A549 (cell line): ENCODE results near the gene INPP5A. TPM values are rescaled to one million over a fixed set of nuclear protein-coding genes. Genes with fewer than 3 reads are reported as not detected.
A peak's percentile ranks its signal among the peaks of the same experiment; 100 is the strongest.

Experiments
- ATAC-seq, 2 experiments: fragments of 200-7000 bp in 1 of 2; fragments of >200 bp in 1 of 2; cut with Nextera tagmentation in 1 of 2; cut with Tn5 transposase in 1 of 2; 3 replicates each; pipeline versions ENCODE4 v1.8.0 to v1.9.1; 2018 to 2020; ENCODE audit warnings: mild to moderate bottlenecking in 1 of 2, moderate library complexity in 1 of 2
- CTCF ChIA-PET: fragments of 300-600 bp; sonication (Branson Sonifier 250); formaldehyde crosslinking; extraction: SDS; loops from one replicate; lab custom pipeline; 2021; ENCODE audit warnings: antibody characterized with exemption, inconsistent platforms; lab: Yijun Ruan, JAX
- POLR2A ChIA-PET: fragments of 350-600 bp; formaldehyde crosslinking; extraction: SDS; loops from one replicate; lab custom pipeline; 2021; ENCODE audit warnings: antibody characterized with exemption, inconsistent platforms; lab: Yijun Ruan, JAX
- DNase-seq, 2 experiments: peaks; one replicate each; pipeline versions ENCODE4 v3.0.0 to v3.0.0-alpha.2; 2011 to 2016; ENCODE audit warnings: low read depth in 1 of 2, low spot score in 1 of 2
- FAIRE-seq: peaks from 2 replicates; lab custom pipeline; 2011; peaks lifted over from hg19 to GRCh38; lab: Jason Lieb, UNC
- H3K27ac ChIP-seq, 2 experiments: fragments of >200 bp; sonication (Bioruptor Twin); formaldehyde crosslinking; 3 replicates each; pipeline ENCODE4 v1.5.1; 2016 to 2017
- H3K4me1 ChIP-seq: fragments of >200 bp; sonication (Bioruptor Twin); formaldehyde crosslinking; 3 replicates; pipeline ENCODE4 v1.6.1; 2016
- H3K4me2 ChIP-seq: fragments of >200 bp; sonication (Bioruptor Twin); formaldehyde crosslinking; 3 replicates; pipeline ENCODE4 v1.6.1; 2016
- H3K4me3 ChIP-seq: fragments of >200 bp; sonication (Bioruptor Twin); formaldehyde crosslinking; 3 replicates; pipeline ENCODE4 v1.5.1; 2016
- H3K9me3 ChIP-seq: fragments of >200 bp; sonication (Bioruptor Twin); formaldehyde crosslinking; 3 replicates; pipeline ENCODE4 v1.6.1; 2016
- CBX2 ChIP-seq: fragments of 200-600 bp; sonication (generic); IDR thresholded peaks from 2 replicates; pipeline ENCODE4 v1.6.1; 2016; ENCODE audit warnings: low read depth, mild to moderate bottlenecking, borderline replicate concordance
- CHD2 ChIP-seq: fragments of 150-350 bp; IDR thresholded peaks from 2 replicates; pipeline ENCODE4 v1.6.1; 2014; ENCODE audit warnings: low read length; ENCODE audit not compliant: partially characterized antibody
- CHD4 ChIP-seq: fragments of 200-600 bp; sonication (generic); IDR thresholded peaks from 2 replicates; pipeline ENCODE4 v1.6.1; 2016; ENCODE audit warnings: antibody characterized with exemption, mild to moderate bottlenecking, borderline replicate concordance
- CTCF ChIP-seq: fragments of >200 bp; sonication (Bioruptor Twin); formaldehyde crosslinking; IDR thresholded peaks from 3 replicates; pipeline ENCODE4 v1.5.1; 2016
- E2F6 ChIP-seq: IDR thresholded peaks from 2 replicates; pipeline ENCODE4 v1.6.1; 2012; ENCODE audit warnings: low read depth, borderline replicate concordance
- EHF ChIP-seq: fragments of 250-450 bp; sonication (Bioruptor Pico); IDR thresholded peaks from 2 replicates; pipeline ENCODE4 v1.5.0; 2020; ENCODE audit warnings: mild to moderate bottlenecking
- FOSL2 ChIP-seq, 2 experiments: fragments of 450-650 bp in 1 of 2; fragments of >200 bp in 1 of 2; sonication (Bioruptor Twin) in 1 of 2; formaldehyde crosslinking; IDR thresholded peaks; 2 replicates each; pipeline versions ENCODE4 v1.5.0 to v1.6.1; 2016 to 2020; ENCODE audit warnings: mild to moderate bottlenecking in 1 of 2, moderate library complexity in 1 of 2
- FOXS1 ChIP-seq: fragments of 250-450 bp; sonication (Bioruptor Pico); IDR thresholded peaks from 2 replicates; pipeline ENCODE4 v1.5.0; 2020; ENCODE audit warnings: mild to moderate bottlenecking, moderate library complexity
- GATA3 ChIP-seq: IDR thresholded peaks from 2 replicates; pipeline ENCODE4 v1.6.1; 2012; ENCODE audit warnings: borderline replicate concordance
- HDAC2 ChIP-seq: fragments of 200-600 bp; sonication (generic); IDR thresholded peaks from 2 replicates; pipeline ENCODE4 v1.6.1; 2016
- HEYL ChIP-seq: fragments of 250-450 bp; sonication (Bioruptor Pico); IDR thresholded peaks from 2 replicates; pipeline ENCODE4 v1.8.0; 2021; ENCODE audit warnings: mild to moderate bottlenecking, moderate library complexity
- HOXB13 ChIP-seq: fragments of 250-450 bp; sonication (Bioruptor Pico); IDR thresholded peaks from 2 replicates; pipeline ENCODE4 v1.5.0; 2020; ENCODE audit warnings: low read depth, mild to moderate bottlenecking, moderate library complexity
- HOXB5 ChIP-seq: fragments of 250-450 bp; sonication (Bioruptor Pico); IDR thresholded peaks from 2 replicates; pipeline ENCODE4 v1.5.0; 2020; ENCODE audit warnings: mild to moderate bottlenecking, moderate library complexity
- JUNB ChIP-seq: fragments of >200 bp; sonication (Bioruptor Twin); formaldehyde crosslinking; IDR thresholded peaks from 2 replicates; pipeline ENCODE4 v1.6.1; 2016
- KDM1A ChIP-seq: fragments of 200-600 bp; sonication (generic); IDR thresholded peaks from 2 replicates; pipeline ENCODE4 v1.6.1; 2016; ENCODE audit warnings: low read depth, mild to moderate bottlenecking
- NFE2L2 ChIP-seq: fragments of 150-350 bp; conservative IDR thresholded peaks from 2 replicates; pipeline ENCODE4 v1.6.1; 2014; ENCODE audit warnings: low read length
- NPAS2 ChIP-seq: fragments of 250-450 bp; sonication (Bioruptor Pico); IDR thresholded peaks from 2 replicates; pipeline ENCODE4 v1.8.0; 2022; ENCODE audit warnings: mild to moderate bottlenecking, moderate library complexity, borderline replicate concordance
- PBX3 ChIP-seq: IDR thresholded peaks from 2 replicates; pipeline ENCODE4 v1.6.1; 2012
- POLR2A ChIP-seq: IDR thresholded peaks from 2 replicates; pipeline ENCODE4 v1.6.1; 2012; ENCODE audit warnings: mild to moderate bottlenecking, low read length
- POLR2AphosphoS2 ChIP-seq: conservative IDR thresholded peaks from 2 replicates; pipeline ENCODE4 v1.6.1; 2012; ENCODE audit warnings: low read length, improper control_type of control experiment, inconsistent platforms
- RAD21 ChIP-seq, 2 experiments: fragments of >200 bp in 1 of 2; sonication (Bioruptor Twin) in 1 of 2; formaldehyde crosslinking in 1 of 2; IDR thresholded peaks in 1 of 2; conservative IDR thresholded peaks in 1 of 2; 2 replicates in 1 of 2; 3 replicates in 1 of 2; pipeline ENCODE4 v1.6.1; 2012 to 2018; ENCODE audit warnings: inconsistent platforms in 1 of 2
- RARB ChIP-seq: fragments of 250-450 bp; sonication (Bioruptor Pico); IDR thresholded peaks from 2 replicates; pipeline ENCODE4 v1.8.0; 2021; ENCODE audit warnings: mild to moderate bottlenecking, moderate library complexity
- SMC3 ChIP-seq: fragments of >200 bp; sonication (Bioruptor Twin); formaldehyde crosslinking; IDR thresholded peaks from 3 replicates; pipeline ENCODE4 v1.6.1; 2018; ENCODE audit warnings: inconsistent platforms
- SREBF2 ChIP-seq: fragments of 450-650 bp; IDR thresholded peaks from 2 replicates; pipeline ENCODE4 v1.6.1; 2014; ENCODE audit warnings: mild to moderate bottlenecking, moderate library complexity
- TP53 ChIP-seq: fragments of 250-450 bp; sonication (Bioruptor Pico); IDR thresholded peaks from 2 replicates; pipeline ENCODE4 v1.5.0; 2021; ENCODE audit warnings: mild to moderate bottlenecking, moderate library complexity
- ZC3H11A ChIP-seq: fragments of 450-650 bp; IDR thresholded peaks from 2 replicates; pipeline ENCODE4 v1.6.1; 2014; ENCODE audit warnings: antibody characterized with exemption, mild to moderate bottlenecking
- ZFP36 ChIP-seq: fragments of 450-650 bp; IDR thresholded peaks from 2 replicates; pipeline ENCODE4 v1.6.1; 2014; ENCODE audit warnings: borderline replicate concordance; ENCODE audit not compliant: partially characterized antibody
- ZNF302 ChIP-seq: fragments of 250-450 bp; sonication (Bioruptor Pico); IDR thresholded peaks from 2 replicates; pipeline ENCODE4 v1.9.0; 2021; ENCODE audit warnings: inconsistent platforms, mild to moderate bottlenecking, moderate library complexity
- ZSCAN20 ChIP-seq: fragments of 250-450 bp; sonication (Bioruptor Pico); IDR thresholded peaks from 2 replicates; pipeline ENCODE4 v1.8.0; 2022; ENCODE audit warnings: mild to moderate bottlenecking, moderate library complexity
- WGBS: methylation state at CpG from one replicate; pipeline ENCODE4 v1.1.6; 2017; ENCODE audit errors: missing lambda C conversion rate; 5-methylcytosine and 5-hydroxymethylcytosine counted together
- polyA plus RNA-seq, 4 experiments: library from polyadenylated mRNA; depleted of rRNA in 3 of 4; stranded (reverse); fragments of >200 nt; fragmentation: RNase III in 1 of 4; extraction: RNeasy Plus Mini Kit Qiagen cat#74134 plus additional on column Dnase treatment in 1 of 4; gene quantifications; 2 replicates in 3 of 4; 3 replicates in 1 of 4; pipeline ENCODE4 v1.2.3, GENCODE V29; 2011 to 2017

Gene INPP5A
- polyA plus RNA-seq, 2 of the 4 experiments (the other 2 are of a cell fraction), result 13.7 to 15.1 TPM

DNA sequence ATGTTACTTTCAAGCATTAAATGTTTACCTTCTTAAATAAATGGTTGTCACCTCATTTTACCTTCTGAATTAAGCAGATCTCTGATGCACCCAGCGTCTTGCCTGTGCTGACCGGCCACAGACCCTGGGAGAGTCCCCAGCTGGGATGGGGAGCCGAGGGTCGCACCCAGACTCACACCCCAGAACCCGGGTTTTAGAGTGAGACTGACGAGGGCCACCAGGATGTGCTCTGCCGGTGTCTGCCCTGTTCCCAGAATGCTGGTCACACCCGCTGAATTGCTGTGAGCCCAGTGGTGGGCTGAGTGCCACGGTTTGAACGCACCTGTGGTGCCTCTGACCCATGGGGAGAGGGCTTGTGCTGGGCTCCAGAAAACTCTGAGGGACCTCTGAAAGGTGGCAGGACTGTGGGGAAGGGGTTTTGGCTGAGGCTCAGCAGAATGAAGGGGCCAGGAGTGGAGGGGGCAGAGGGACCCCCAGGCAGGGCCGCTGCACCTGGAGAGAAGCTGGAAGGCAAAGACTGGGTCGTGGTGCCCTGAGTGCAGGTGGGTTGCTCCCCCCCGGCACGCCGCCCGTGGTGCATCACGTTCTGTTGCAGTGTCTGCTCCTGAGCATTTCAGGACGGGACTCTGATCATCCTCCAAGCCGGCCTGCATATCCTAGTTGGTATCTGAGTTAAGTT is 39.2 kb downstream of the INPP5A start (continued):
- TF ChIP-seq E2F6, result no peak
- no peak for TF ChIP-seq CHD2
- no peak for TF ChIP-seq PBX3
- TF ChIP-seq HDAC2, result no peak
- no peak for TF ChIP-seq POLR2AphosphoS2
- no peak for TF ChIP-seq GATA3
- TF ChIP-seq HOXB13 (CRISPR knock-in tag), result no peak
- no peak for TF ChIP-seq POLR2A
- TF ChIP-seq ZFP36, result no peak

- peak in 1 of 2 experiments; percentile 55 for DNase-seq
These were observed 39.9 kb downstream of the INPP5A start for GRCh38 chr10:132577350-132578003.

More at GRCh38 chr10:132577350-132578003, 39.9 kb downstream of the INPP5A start:
- Histone ChIP-seq H3K27ac (no peak overlapping the region), H3K4me1 (peaks cover 33% of the 10 kb centered on the region), H3K4me3 (no peak overlapping the region), H3K4me2 (no peak overlapping the region), H3K9me3 (no peaks in the 10 kb centered on the region)
- ChIA-PET POLR2A (no interaction called here), CTCF (interaction anchor here (0.5 to 8.4 kb wide), 15 partner anchors 10 to 125 kb away, joined by 3 to 133 read pairs (median 4); no protein-coding TSS in a partner anchor)
- WGBS, result 66% methylated on average over 16 of the region's 16 CpGs
- peak; percentile 68 to 81; a peak in 5 of 6 replicates for ATAC-seq
- TF ChIP-seq KDM1A (no peak), RAD21 (conservative IDR thresholded peaks at IDR 0.05 in 1 of 2, IDR thresholded peaks at IDR 0.05 in 1 of 2) (peak; percentile 73 to 78), CBX2 (no peak), CTCF (peak; percentile 48), NFE2L2 (no peak), RARB (CRISPR knock-in tag) (no peak), SREBF2 (no peak), CHD4 (no peak), JUNB (no peak), ZC3H11A (no peak), NPAS2 (CRISPR knock-in tag) (no peak), CHD2 (no peak), TP53 (no peak), SMC3 (peak; percentile 69), ZNF302 (CRISPR knock-in tag) (no peak), FOSL2 (IDR thresholded peaks at IDR 0.05) (no peak), FOSL2 (CRISPR knock-in tag; IDR thresholded peaks at IDR 0.05) (no peak), PBX3 (no peak), HOXB5 (CRISPR knock-in tag) (no peak), FOXS1 (CRISPR knock-in tag) (no peak), ZSCAN20 (CRISPR knock-in tag) (no peak), EHF (CRISPR knock-in tag) (no peak), HEYL (CRISPR knock-in tag) (no peak)
- no peak for FAIRE-seq
